ENCODE measurements around the gene SMAD6.

The SMAD6 gene

DNA sequence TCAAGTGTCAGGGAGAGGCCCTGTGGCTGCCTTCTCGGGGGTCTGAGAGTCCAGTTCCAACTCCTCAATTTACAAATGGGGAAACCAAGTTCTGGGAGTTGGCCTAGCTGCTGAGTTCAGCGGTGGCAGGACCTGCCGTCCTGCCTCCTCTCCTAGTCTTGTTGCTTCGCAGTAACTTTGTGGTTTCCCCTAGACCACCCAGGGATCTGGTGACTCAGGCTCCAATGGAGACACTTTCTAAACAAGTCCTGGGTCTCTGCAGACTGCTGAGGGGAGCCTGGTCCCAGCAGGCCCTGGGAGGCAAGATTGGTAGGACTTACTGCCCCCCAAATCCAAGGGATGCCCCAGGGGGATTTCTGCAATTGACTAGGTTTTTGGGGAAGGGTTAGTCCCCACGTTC lies 83.6 kb downstream of the SMAD6 start:
- no peak overlapping the region for H3K4me3 ChIP-seq (ENCODE audit: low read depth, low read length)
- ChIA-PET POLR2A (no interaction called here), CTCF (interaction anchor here (0.8 to 8.2 kb wide), 3 partner anchors 12 to 167 kb away, joined by 3 to 142 read pairs (median 49); no protein-coding TSS in a partner anchor)
- no peak for DNase-seq (ENCODE audit: low read depth, low spot score)
- TF ChIP-seq, protein P1, sequence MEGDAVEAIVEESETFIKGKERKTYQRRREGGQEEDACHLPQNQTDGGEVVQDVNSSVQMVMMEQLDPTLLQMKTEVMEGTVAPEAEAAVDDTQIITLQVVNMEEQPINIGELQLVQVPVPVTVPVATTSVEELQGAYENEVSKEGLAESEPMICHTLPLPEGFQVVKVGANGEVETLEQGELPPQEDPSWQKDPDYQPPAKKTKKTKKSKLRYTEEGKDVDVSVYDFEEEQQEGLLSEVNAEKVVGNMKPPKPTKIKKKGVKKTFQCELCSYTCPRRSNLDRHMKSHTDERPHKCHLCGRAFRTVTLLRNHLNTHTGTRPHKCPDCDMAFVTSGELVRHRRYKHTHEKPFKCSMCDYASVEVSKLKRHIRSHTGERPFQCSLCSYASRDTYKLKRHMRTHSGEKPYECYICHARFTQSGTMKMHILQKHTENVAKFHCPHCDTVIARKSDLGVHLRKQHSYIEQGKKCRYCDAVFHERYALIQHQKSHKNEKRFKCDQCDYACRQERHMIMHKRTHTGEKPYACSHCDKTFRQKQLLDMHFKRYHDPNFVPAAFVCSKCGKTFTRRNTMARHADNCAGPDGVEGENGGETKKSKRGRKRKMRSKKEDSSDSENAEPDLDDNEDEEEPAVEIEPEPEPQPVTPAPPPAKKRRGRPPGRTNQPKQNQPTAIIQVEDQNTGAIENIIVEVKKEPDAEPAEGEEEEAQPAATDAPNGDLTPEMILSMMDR (IDR thresholded peaks at IDR 0.05; ENCODE audit: insufficient read depth, low read length, missing control alignments): no peak

DNA sequence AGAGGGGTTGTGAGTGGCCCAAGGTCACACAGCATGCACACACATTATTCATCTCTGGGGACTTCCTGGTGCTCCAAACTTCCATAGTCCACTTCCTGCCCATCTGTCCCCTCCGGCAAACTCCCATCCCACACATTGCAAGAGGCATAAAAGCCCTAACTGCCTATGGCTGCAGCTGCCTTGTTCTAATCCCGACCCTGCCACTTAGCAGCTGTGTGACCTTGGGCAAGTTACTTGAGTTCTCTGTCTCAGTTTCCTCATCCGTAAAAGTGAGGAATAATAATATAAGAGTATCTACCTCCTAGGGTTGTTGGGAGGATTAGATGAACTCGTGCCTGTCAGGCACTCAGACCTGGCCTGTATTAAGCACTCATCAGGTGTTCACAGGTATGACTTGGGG lies 84.2 kb downstream of the SMAD6 start:
- ChIA-PET POLR2A (no interaction called here), CTCF (interaction anchor here (6.4 to 8.2 kb wide), 2 partner anchors 12 to 67 kb away, joined by 49 to 142 read pairs; no protein-coding TSS in a partner anchor)
- no peak for DNase-seq (ENCODE audit: low read depth, low spot score)
- TF ChIP-seq, protein P1 (IDR thresholded peaks at IDR 0.05; ENCODE audit: insufficient read depth, low read length, missing control alignments): no peak
- H3K4me3 ChIP-seq (ENCODE audit: low read depth, low read length): no peak overlapping the region

DNA sequence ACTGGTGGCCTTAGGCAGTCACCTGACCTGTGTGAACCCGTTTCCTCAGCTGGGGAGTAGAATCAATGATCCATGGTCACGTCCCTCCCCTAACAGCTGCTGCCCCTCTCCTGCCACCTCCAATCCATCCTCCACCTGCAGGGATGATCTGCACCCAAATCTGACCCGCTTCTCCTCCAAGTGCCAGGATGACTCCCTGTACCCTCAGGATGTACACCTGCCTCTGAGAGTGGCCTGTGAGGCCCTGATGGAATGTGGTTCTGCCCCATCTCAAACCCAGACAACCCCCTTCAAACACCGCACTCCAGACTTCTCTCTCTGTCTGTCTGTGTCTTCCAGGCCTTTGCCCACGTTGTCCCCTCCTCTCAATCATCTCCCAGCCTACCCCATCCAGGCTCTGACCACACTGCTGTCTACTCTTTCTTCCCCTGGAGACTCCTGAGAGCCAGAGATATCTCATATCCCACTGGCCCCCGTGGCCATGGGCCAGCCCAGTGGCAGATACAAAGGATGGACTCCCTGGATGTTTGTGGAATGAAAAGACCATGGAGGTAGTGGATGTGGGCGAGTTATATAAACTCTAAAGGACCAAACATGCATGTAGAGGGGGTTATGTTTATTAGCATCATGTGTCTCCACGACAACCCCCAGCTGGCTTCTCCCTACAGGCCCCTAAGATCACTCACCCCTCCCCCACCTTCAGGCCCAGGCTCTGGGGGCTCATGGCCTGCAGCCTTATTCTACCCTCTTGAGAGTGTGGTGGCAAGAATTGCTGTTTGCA lies 84.9 kb downstream of the SMAD6 start:
- no peak for DNase-seq (ENCODE audit: low read depth, low spot score)
- H3K4me3 ChIP-seq (ENCODE audit: low read depth, low read length): no peak overlapping the region
- TF ChIP-seq, protein P1 (IDR thresholded peaks at IDR 0.05; ENCODE audit: insufficient read depth, low read length, missing control alignments): no peak
- ChIA-PET POLR2A (interaction anchor here (0.5 kb wide), 1 partner anchor 85 kb away, joined by 3 read pairs; no protein-coding TSS in a partner anchor), CTCF (interaction anchor here (0.6 to 8.2 kb wide), 4 partner anchors 11 to 75 kb away, joined by 3 to 142 read pairs (median 26); no protein-coding TSS in a partner anchor)

DNA sequence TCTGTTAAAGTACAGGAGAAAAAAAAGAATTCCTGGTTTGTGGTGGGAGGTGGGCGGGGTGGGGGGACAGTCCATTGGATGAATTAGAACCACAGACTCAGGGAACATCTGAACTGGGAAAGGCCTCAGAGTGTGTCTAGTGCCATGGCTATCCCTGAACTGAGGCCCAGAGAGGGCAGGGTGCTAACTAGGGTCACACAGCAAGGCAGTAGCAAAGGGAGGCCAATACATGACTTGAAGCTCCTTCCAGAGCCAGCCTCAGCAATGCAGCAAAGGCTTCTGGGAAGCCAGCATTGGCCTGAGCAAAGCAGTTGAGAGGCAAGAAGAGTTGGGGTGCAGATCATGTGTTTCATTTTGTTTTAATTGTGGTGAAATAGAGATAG lies 85.4 kb downstream of the SMAD6 start:
- no peak overlapping the region for H3K4me3 ChIP-seq (ENCODE audit: low read depth, low read length)
- DNase-seq (ENCODE audit: low read depth, low spot score): no peak
- TF ChIP-seq, protein P1 (IDR thresholded peaks at IDR 0.05; ENCODE audit: insufficient read depth, low read length, missing control alignments): no peak
- POLR2A ChIA-PET: interaction anchor here (0.5 kb wide), 1 partner anchor 86 kb away, joined by 3 read pairs; no protein-coding TSS in a partner anchor
- CTCF ChIA-PET: interaction anchor here (0.6 to 8.2 kb wide), 5 partner anchors 10 to 76 kb away, joined by 3 to 142 read pairs (median 9); no protein-coding TSS in a partner anchor

DNA sequence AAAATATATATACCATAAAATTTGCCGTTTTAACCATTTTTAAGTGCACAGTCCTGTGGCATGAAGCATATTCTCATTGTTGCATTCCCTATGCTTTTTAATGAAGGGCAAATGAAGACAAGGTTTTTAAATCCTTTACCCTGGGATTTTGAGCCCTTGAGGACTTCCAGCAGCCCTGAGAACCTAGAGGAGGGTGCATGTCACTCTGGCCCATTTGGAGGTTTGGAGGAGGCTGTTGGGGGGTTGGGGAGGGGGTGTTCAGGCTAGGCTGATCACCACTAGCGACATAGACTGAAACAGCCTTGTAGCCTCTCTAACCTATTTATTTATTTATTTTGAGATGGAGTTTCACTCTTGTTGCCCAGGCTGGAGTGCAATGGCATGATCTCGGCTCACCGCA lies 86.0 kb downstream of the SMAD6 start:
- H3K4me3 ChIP-seq (ENCODE audit: low read depth, low read length): no peak overlapping the region
- DNase-seq (ENCODE audit: low read depth, low spot score): no peak
- ChIA-PET CTCF (interaction anchor here (1.3 to 8.2 kb wide), 6 partner anchors 8 to 76 kb away, joined by 3 to 142 read pairs (median 14); no protein-coding TSS in a partner anchor), POLR2A (no interaction called here)
- TF ChIP-seq, protein P1 (IDR thresholded peaks at IDR 0.05; ENCODE audit: insufficient read depth, low read length, missing control alignments): no peak

Measured in AG04449 (cell line).